Hepatocyte (in vitro differentiated cells): Measurements from ENCODE around the gene TIGD7.

ENCODE experiments used
- EZH2 ChIP-seq: fragments of 200-600 bp; sonication (generic); IDR thresholded peaks from 2 replicates; pipeline ENCODE4 v1.6.1; 2016; ENCODE audit warnings: antibody characterized with exemption, mild to moderate bottlenecking, borderline replicate concordance
- TF ChIP-seq, protein P1 (sequence below): fragments of 200-600 bp; sonication (generic); IDR thresholded peaks from 2 replicates; pipeline ENCODE4 v1.5.1; 2016; ENCODE audit warnings: antibody characterized with exemption, mild to moderate bottlenecking; ENCODE audit not compliant: poor library complexity

GRCh38 chr16:3328643-3329042 is 23.4 kb upstream of the TIGD7 start:
- no peak for TF ChIP-seq EZH2
- TF ChIP-seq, protein P1, sequence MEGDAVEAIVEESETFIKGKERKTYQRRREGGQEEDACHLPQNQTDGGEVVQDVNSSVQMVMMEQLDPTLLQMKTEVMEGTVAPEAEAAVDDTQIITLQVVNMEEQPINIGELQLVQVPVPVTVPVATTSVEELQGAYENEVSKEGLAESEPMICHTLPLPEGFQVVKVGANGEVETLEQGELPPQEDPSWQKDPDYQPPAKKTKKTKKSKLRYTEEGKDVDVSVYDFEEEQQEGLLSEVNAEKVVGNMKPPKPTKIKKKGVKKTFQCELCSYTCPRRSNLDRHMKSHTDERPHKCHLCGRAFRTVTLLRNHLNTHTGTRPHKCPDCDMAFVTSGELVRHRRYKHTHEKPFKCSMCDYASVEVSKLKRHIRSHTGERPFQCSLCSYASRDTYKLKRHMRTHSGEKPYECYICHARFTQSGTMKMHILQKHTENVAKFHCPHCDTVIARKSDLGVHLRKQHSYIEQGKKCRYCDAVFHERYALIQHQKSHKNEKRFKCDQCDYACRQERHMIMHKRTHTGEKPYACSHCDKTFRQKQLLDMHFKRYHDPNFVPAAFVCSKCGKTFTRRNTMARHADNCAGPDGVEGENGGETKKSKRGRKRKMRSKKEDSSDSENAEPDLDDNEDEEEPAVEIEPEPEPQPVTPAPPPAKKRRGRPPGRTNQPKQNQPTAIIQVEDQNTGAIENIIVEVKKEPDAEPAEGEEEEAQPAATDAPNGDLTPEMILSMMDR, result no peak
